ENCODE results near the gene KRT80. TPM values are rescaled to one million over a fixed set of nuclear protein-coding genes. Genes with fewer than 3 reads are reported as not detected.

Gene KRT80
- total RNA-seq, 2 experiments from 2014 or later, result not detected

GRCh38 chr12:52145228-52146088 lies 46.4 kb downstream of the KRT80 start:
- no peak overlapping the region for H3K27ac Mint-ChIP-seq
- no peaks in the 10 kb centered on the region for H3K9me3 Mint-ChIP-seq (ENCODE audit: low read depth)
- ATAC-seq (no peak), DNase-seq (no peak)
- CTCF ChIA-PET, result interaction anchor here (1.1 to 1.7 kb wide), 2 partner anchors 11 to 134 kb away, joined by 3 to 5 read pairs; no protein-coding TSS in a partner anchor
- no peaks in the 10 kb centered on the region for H3K36me3 Mint-ChIP-seq
- no peaks in the 10 kb centered on the region for H3K27me3 Mint-ChIP-seq
- no peak overlapping the region for H3K4me3 Mint-ChIP-seq
- H3K4me1 Mint-ChIP-seq, result no peaks in the 10 kb centered on the region

GRCh38 chr12:52144512-52145227 lies 47.1 kb downstream of the KRT80 start:
- no peaks in the 10 kb centered on the region for H3K4me1 Mint-ChIP-seq
- no peaks in the 10 kb centered on the region for H3K36me3 Mint-ChIP-seq
- peaks cover 3% of the 10 kb centered on the region for H3K27me3 Mint-ChIP-seq
- ATAC-seq (no peak), DNase-seq (no peak)
- H3K9me3 Mint-ChIP-seq (ENCODE audit: low read depth), result no peaks in the 10 kb centered on the region
- no peak overlapping the region for H3K27ac Mint-ChIP-seq
- H3K4me3 Mint-ChIP-seq, result no peak overlapping the region
- CTCF ChIA-PET, result interaction anchor here (1.1 to 2.0 kb wide), 4 partner anchors 12 to 228 kb away, joined by 3 to 7 read pairs (median 4); no protein-coding TSS in a partner anchor

GRCh38 chr12:52142431-52142830 lies 49.4 kb downstream of the KRT80 start:
- DNase-seq (no peak), ATAC-seq (no peak)
- peaks cover 12% of the 10 kb centered on the region for H3K27me3 Mint-ChIP-seq
- no peak overlapping the region for H3K27ac Mint-ChIP-seq
- H3K36me3 Mint-ChIP-seq, result no peaks in the 10 kb centered on the region
- no peaks in the 10 kb centered on the region for H3K9me3 Mint-ChIP-seq (ENCODE audit: low read depth)
- CTCF ChIA-PET, result interaction anchor here (1.2 kb wide), 1 partner anchor 21 kb away, joined by 3 read pairs; no protein-coding TSS in a partner anchor
- H3K4me1 Mint-ChIP-seq, result no peaks in the 10 kb centered on the region
- H3K4me3 Mint-ChIP-seq, result no peak overlapping the region

DNA sequence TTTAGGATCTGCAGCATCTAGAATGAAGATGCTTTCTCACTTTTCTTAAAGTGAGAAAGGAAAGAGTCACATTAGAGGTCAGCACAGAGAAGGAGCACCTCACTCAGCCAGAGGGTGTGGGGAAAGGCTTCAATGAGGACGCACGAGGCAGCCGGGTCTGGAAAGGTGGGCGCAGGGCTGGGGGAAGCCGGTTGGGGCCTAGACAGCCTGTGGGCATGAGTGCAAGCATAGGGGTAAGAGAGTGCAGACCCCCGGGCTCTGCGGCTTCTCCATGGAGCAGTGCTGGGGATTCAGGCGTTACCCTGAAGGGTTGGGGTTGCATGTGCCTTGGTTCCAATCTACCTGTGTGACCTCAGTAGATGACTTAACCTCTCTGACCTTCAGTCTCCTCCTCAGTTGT lies 49.9 kb downstream of the KRT80 start:
- H3K4me1 Mint-ChIP-seq, result no peaks in the 10 kb centered on the region
- no peaks in the 10 kb centered on the region for H3K36me3 Mint-ChIP-seq
- DNase-seq, result no peak
- no peak overlapping the region for H3K27ac Mint-ChIP-seq
- no peak for ATAC-seq
- CTCF ChIA-PET, result no interaction called here
- H3K4me3 Mint-ChIP-seq, result no peak overlapping the region
- H3K27me3 Mint-ChIP-seq, result peaks cover 14% of the 10 kb centered on the region
- no peaks in the 10 kb centered on the region for H3K9me3 Mint-ChIP-seq (ENCODE audit: low read depth)

DNA sequence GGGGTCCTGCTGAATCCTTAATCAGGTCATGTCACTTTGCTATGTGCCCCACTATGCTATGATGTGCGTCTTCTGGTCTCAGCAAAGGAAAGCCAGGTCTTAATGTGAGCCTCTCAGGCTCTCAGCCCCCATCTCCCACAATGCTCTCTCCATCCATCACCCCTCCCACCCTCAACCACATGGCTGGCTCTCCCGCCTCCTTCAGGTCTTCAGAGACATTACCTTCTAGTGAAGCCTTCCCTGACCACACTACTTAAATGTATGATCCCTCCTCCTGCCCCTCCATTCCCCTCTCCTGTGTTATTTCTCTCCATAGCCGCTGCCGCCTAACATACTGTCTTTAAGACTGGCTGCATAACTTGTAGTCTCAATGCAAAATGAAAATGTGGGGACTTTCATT lies 50.5 kb downstream of the KRT80 start:
- no peak overlapping the region for H3K4me3 Mint-ChIP-seq
- peaks cover 17% of the 10 kb centered on the region for H3K27me3 Mint-ChIP-seq
- H3K36me3 Mint-ChIP-seq, result no peaks in the 10 kb centered on the region
- CTCF ChIA-PET, result no interaction called here
- H3K4me1 Mint-ChIP-seq, result no peaks in the 10 kb centered on the region
- H3K9me3 Mint-ChIP-seq (ENCODE audit: low read depth), result no peaks in the 10 kb centered on the region
- ATAC-seq (no peak), DNase-seq (no peak)
- H3K27ac Mint-ChIP-seq, result no peak overlapping the region

DNA sequence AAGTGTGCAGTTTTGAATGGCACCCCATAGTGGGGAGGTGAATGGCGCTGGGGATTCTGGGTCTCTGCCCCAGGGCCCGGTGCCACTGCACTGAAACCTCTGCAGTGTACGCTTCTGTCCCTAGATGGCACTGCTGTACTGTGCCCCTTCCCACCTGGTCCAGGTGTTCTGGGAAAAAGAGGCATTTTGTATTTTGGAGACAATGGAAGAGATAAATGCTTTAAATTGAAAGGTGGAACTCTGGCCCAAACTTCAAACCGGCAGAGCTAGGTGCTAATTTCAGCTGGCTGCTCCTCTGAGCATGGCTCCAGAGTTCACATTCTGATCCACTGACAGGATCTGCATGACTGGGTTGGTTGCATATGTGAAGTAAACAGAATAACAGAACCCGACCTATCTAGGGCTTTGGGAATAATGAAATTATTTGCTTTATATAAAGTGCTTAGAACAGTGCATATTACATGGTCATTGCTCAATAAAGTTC lies 52.2 kb downstream of the KRT80 start:
- Mint-ChIP-seq H3K4me1 (no peaks in the 10 kb centered on the region), H3K27ac (no peak overlapping the region), H3K4me3 (no peak overlapping the region), H3K36me3 (no peaks in the 10 kb centered on the region), H3K9me3 (ENCODE audit: low read depth) (no peaks in the 10 kb centered on the region), H3K27me3 (peaks cover 21% of the 10 kb centered on the region)
- DNase-seq, result peak; percentile 54
- ATAC-seq, result peak; percentile 82
- CTCF ChIA-PET, result interaction anchor here (0.9 to 1.7 kb wide), 5 partner anchors 15 to 212 kb away, joined by 3 to 4 read pairs (median 3); no protein-coding TSS in a partner anchor

- CTCF ChIA-PET, result interaction anchor here (0.9 to 1.8 kb wide), 7 partner anchors 15 to 189 kb away, joined by 3 to 5 read pairs (median 4); no protein-coding TSS in a partner anchor
- no peaks in the 10 kb centered on the region for H3K36me3 Mint-ChIP-seq
- DNase-seq, result no peak
Observed at GRCh38 chr12:52139147-52139546, 52.7 kb downstream of the KRT80 start.

DNA sequence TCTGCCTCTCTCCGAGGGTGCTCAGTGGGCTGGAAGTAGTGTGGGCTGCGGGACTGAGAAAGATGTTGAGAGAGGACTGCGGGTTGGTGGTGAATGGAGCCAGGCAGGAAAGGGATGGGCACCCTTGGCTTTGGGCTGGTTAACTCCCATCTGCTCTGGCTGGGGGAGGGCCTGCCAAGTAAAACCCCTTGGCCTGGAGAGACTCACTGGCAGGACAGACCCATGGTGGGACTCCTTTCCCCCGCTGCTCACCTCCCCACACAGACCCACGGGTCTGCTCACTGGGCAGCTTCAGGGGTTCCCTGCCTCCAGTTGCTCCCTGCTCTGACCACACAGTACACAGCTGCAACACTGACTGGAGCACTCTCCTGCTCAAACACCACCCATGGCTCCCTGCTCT lies 54.1 kb downstream of the KRT80 start:
- H3K9me3 Mint-ChIP-seq (ENCODE audit: low read depth), result no peaks in the 10 kb centered on the region
- peaks cover 24% of the 10 kb centered on the region for H3K27me3 Mint-ChIP-seq
- ATAC-seq (no peak), DNase-seq (no peak)
- H3K36me3 Mint-ChIP-seq, result no peaks in the 10 kb centered on the region
- no peak overlapping the region for H3K27ac Mint-ChIP-seq
- no peaks in the 10 kb centered on the region for H3K4me1 Mint-ChIP-seq
- H3K4me3 Mint-ChIP-seq, result no peak overlapping the region
- CTCF ChIA-PET, result interaction anchor here (1.2 to 1.8 kb wide), 2 partner anchors 19 to 189 kb away, joined by 4 to 5 read pairs; no protein-coding TSS in a partner anchor

More at GRCh38 chr12:52139147-52139546, 52.7 kb downstream of the KRT80 start:
- H3K4me1 Mint-ChIP-seq, result no peaks in the 10 kb centered on the region
- no peak for ATAC-seq
- H3K27ac Mint-ChIP-seq, result no peak overlapping the region
- H3K9me3 Mint-ChIP-seq (ENCODE audit: low read depth), result no peaks in the 10 kb centered on the region
- H3K27me3 Mint-ChIP-seq, result peaks cover 24% of the 10 kb centered on the region
- H3K4me3 Mint-ChIP-seq, result no peak overlapping the region

GRCh38 chr12:52132754-52133161 lies 59.1 kb downstream of the KRT80 start:
- Mint-ChIP-seq H3K27me3 (peaks cover 25% of the 10 kb centered on the region), H3K4me3 (no peak overlapping the region), H3K27ac (no peak overlapping the region), H3K4me1 (no peaks in the 10 kb centered on the region), H3K9me3 (ENCODE audit: low read depth) (no peaks in the 10 kb centered on the region), H3K36me3 (no peaks in the 10 kb centered on the region)
- CTCF ChIA-PET, result interaction anchor here (0.9 to 3.1 kb wide), 3 partner anchors 9 to 147 kb away, joined by 3 to 9 read pairs (median 4); no protein-coding TSS in a partner anchor
- ATAC-seq, result no peak
- no peak for DNase-seq

- no peak for ATAC-seq
- H3K9me3 Mint-ChIP-seq (ENCODE audit: low read depth), result no peaks in the 10 kb centered on the region
- H3K4me3 Mint-ChIP-seq, result no peak overlapping the region
- H3K27ac Mint-ChIP-seq, result no peak overlapping the region
- CTCF ChIA-PET, result interaction anchor here (1.3 kb wide), 1 partner anchor 9 kb away, joined by 3 read pairs; no protein-coding TSS in a partner anchor
- no peaks in the 10 kb centered on the region for H3K4me1 Mint-ChIP-seq
- no peaks in the 10 kb centered on the region for H3K36me3 Mint-ChIP-seq
- peaks cover 26% of the 10 kb centered on the region for H3K27me3 Mint-ChIP-seq
- DNase-seq, result peak; percentile 27
Observed at GRCh38 chr12:52130711-52131110, 61.1 kb downstream of the KRT80 start.

DNA sequence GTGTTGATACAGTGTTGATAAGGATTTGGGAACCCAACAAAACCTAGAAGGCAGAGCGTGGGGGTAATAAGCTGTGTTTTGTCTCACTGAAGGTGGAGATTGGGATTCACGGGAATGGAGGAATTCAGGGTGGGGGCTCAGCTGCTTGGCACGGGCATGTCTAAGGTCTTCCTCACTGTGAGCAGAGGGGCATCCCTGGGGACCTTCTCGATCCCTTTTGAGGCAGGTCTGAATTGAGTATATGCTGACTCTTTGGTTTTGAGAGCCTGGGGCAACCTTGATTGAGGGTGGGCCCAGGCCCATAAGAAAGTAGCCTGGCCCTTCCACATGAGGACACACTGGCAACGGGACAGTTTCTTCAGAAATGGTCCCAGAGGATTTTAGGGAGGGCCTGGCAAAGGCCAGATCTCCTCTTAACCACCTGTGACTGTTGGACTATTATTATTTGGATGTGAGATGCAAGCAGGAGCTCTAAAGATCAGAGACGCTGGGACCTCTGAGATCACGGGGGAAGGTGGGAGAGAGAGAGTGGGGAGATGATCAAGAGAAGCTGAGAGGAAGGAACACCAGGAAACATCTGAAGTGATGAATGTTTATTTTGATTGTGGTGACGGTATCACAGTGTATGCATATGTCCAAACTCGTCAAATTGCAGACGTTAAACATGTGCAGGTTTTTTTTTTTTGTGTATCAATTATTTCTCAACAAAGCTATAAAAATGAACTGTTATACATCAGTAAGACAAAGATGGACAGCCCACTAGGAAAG lies 63.9 kb downstream of the KRT80 start:
- DNase-seq, result no peak
- H3K27me3 Mint-ChIP-seq, result peaks cover 29% of the 10 kb centered on the region
- CTCF ChIA-PET, result interaction anchor here (0.7 to 3.3 kb wide), 3 partner anchors 9 to 104 kb away, joined by 3 to 16 read pairs (median 8); no protein-coding TSS in a partner anchor
- no peak overlapping the region for H3K4me3 Mint-ChIP-seq
- H3K27ac Mint-ChIP-seq, result no peak overlapping the region
- no peaks in the 10 kb centered on the region for H3K4me1 Mint-ChIP-seq
- no peaks in the 10 kb centered on the region for H3K36me3 Mint-ChIP-seq
- ATAC-seq, result no peak
- H3K9me3 Mint-ChIP-seq (ENCODE audit: low read depth), result no peaks in the 10 kb centered on the region

DNA sequence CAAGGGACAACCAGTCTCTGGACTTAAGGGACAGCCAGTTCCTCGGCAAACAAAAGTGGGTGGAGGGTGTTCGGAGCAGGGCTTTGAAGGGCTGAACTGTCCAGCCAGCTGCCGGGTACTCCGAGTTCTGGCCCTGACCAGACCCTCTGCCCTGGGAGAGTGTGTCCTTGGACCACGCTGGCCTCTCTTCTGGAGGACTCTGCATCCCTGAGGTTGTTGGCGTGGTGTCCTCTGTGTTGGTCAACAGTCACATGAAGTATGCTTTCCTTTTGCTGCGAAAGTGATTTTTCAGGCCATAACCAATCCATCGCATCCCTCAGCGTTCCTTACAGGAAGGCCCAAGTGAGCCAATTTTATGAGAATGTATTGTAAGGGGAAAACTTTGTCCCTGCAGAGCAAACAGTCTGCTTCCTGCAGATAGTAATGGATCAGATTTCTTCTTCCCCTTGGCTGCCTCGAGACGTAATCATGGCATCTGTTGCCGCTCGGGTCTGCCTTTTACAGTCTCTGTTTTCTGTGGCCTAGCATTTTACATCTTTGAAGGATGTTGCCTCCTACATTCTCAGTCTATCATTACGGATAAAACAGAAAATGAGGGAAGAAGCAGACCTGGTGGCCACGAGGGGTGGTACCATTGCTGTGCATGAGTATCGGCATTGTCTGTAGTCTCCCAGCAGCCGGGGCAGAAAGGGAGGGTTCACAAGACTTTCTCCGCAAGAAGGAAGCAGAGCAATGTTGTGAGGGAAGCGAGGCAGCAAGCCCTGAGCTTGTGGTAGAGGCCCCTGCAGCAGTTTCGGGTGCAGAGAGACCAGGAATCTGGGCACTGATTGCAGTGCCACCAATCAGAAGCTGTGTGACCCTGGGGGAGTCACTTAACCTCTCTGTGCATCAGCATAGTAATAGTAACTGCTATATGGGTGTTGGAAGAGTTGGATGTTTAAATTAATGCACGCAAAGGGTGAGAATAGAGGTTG lies 64.9 kb downstream of the KRT80 start:
- no peak overlapping the region for H3K27ac Mint-ChIP-seq
- H3K36me3 Mint-ChIP-seq, result no peaks in the 10 kb centered on the region
- no peak for ATAC-seq
- H3K9me3 Mint-ChIP-seq (ENCODE audit: low read depth), result no peaks in the 10 kb centered on the region
- no peak overlapping the region for H3K4me3 Mint-ChIP-seq
- DNase-seq, result peak; percentile 19
- no peaks in the 10 kb centered on the region for H3K4me1 Mint-ChIP-seq
- H3K27me3 Mint-ChIP-seq, result peaks cover 32% of the 10 kb centered on the region
- CTCF ChIA-PET, result interaction anchor here (1.0 to 11.2 kb wide), 4 partner anchors 8 to 134 kb away, joined by 5 to 269 read pairs (median 12); no protein-coding TSS in a partner anchor
